HepG2 (cell line): ENCODE measurements around the gene MEGF6. TPM values are rescaled to one million over a fixed set of nuclear protein-coding genes. Genes with fewer than 3 reads are reported as not detected.

Experiments
- BCL6 ChIP-seq: IDR thresholded peaks from 2 replicates; pipeline ENCODE4 v1.6.1; 2016; ENCODE audit warnings: missing genetic modification reagents, missing compliant biosample characterization
- CHD4 ChIP-seq: fragments of 200-600 bp; sonication (generic); IDR thresholded peaks from 2 replicates; pipeline ENCODE4 v1.7.0; 2017; ENCODE audit warnings: mild to moderate bottlenecking, low read length, borderline replicate concordance
- EP300 ChIP-seq, 3 experiments: sonication (generic) in 1 of 3; formaldehyde crosslinking in 1 of 3; IDR thresholded peaks; 2 replicates each; pipeline versions ENCODE4 v1.5.1 to v1.6.1; 2011 to 2020; ENCODE audit warnings: low read depth in 2 of 3, low read length in 2 of 3, borderline replicate concordance in 1 of 3, improper control_type of control experiment in 1 of 3, mild to moderate bottlenecking in 1 of 3, missing genetic modification reagents in 1 of 3, moderate library complexity in 1 of 3
- ERF ChIP-seq: IDR thresholded peaks from 2 replicates; pipeline ENCODE4 v1.6.1; 2018; ENCODE audit warnings: missing biosample characterization, missing genetic modification reagents
- HNRNPH1 ChIP-seq: fragments of 200-400 bp; formaldehyde crosslinking; optimal IDR thresholded peaks from 2 replicates; pipeline ENCODE3; 2017; ENCODE audit warnings: mild to moderate bottlenecking, low read depth, low read length
- ISL2 ChIP-seq: sonication (generic); formaldehyde crosslinking; IDR thresholded peaks from 2 replicates; pipeline ENCODE4 v1.5.0; 2020; ENCODE audit warnings: missing genetic modification reagents
- NR2F6 ChIP-seq, 2 experiments: IDR thresholded peaks; 2 replicates each; pipeline ENCODE4 v1.6.1; 2016; ENCODE audit warnings: antibody characterized with exemption in 1 of 2, mild to moderate bottlenecking in 1 of 2
- RARA ChIP-seq: IDR thresholded peaks from 2 replicates; pipeline ENCODE4 v1.6.1; 2016; ENCODE audit warnings: missing genetic modification reagents, missing compliant biosample characterization
- SP4 ChIP-seq: sonication (generic); formaldehyde crosslinking; IDR thresholded peaks from 2 replicates; pipeline ENCODE4 v1.8.1; 2023; ENCODE audit warnings: mild to moderate bottlenecking, missing genetic modification reagents
- SSRP1 ChIP-seq: IDR thresholded peaks from 2 replicates; pipeline ENCODE4 v1.6.1; 2016; ENCODE audit warnings: control low read depth
- ZBTB7A ChIP-seq: sonication (generic); formaldehyde crosslinking; IDR thresholded peaks from 2 replicates; pipeline ENCODE4 v1.8.0; 2022; ENCODE audit warnings: mild to moderate bottlenecking, missing genetic modification reagents
- ZNF672 ChIP-seq: sonication (generic); formaldehyde crosslinking; IDR thresholded peaks from 2 replicates; pipeline ENCODE4 v1.8.1; 2022; ENCODE audit warnings: missing genetic modification reagents
- ZSCAN21 ChIP-seq: sonication (generic); formaldehyde crosslinking; IDR thresholded peaks from 2 replicates; pipeline ENCODE4 v1.8.0; 2022; ENCODE audit warnings: mild to moderate bottlenecking, missing genetic modification reagents, moderate library complexity, borderline replicate concordance
- polyA plus RNA-seq, 8 experiments: library from polyadenylated mRNA; depleted of rRNA in 3 of 8; stranded (reverse) in 7 of 8; unstranded in 1 of 8; fragments of >200 nt; fragmentation: Illumina TruSeq in 4 of 8; extraction: Trizol in 4 of 8; gene quantifications; 2 replicates each; pipeline versions ENCODE4 v1.2.1 to v1.2.3, GENCODE V29; 2011 to 2016; ENCODE audit warnings: low read depth in 4 of 8, missing spikeins in 1 of 8, mixed read lengths in 1 of 8; ENCODE audit not compliant: insufficient read depth in 1 of 8
- total RNA-seq, 5 experiments: library from RNA; depleted of rRNA; stranded (reverse); fragments of >200 nt; fragmentation: Illumina TruSeq; extraction: Trizol; gene quantifications; 2 replicates each; pipeline ENCODE4 v1.2.3, GENCODE V29; 2016; ENCODE audit warnings: low read depth in 1 of 5
- TF ChIP-seq, protein P1 (sequence below): sonication (generic); formaldehyde crosslinking; IDR thresholded peaks from 2 replicates; pipeline ENCODE4 v1.5.1; 2020; ENCODE audit warnings: mild to moderate bottlenecking, moderate library complexity, missing genetic modification reagents
- TF ChIP-seq, protein P2 (sequence below): sonication (generic); formaldehyde crosslinking; conservative IDR thresholded peaks from 2 replicates; pipeline ENCODE4 v1.8.1; 2023; ENCODE audit warnings: missing genetic modification reagents
- TF ChIP-seq, protein P3 (sequence below): sonication (generic); formaldehyde crosslinking; IDR thresholded peaks from 2 replicates; pipeline ENCODE4 v1.8.1; 2023; ENCODE audit warnings: mild to moderate bottlenecking, moderate library complexity, missing genetic modification reagents
- TF ChIP-seq, protein P4 (sequence below): IDR thresholded peaks from 2 replicates; pipeline ENCODE4 v1.6.1; 2016; ENCODE audit warnings: missing compliant biosample characterization, missing genetic modification reagents, borderline replicate concordance
- TF ChIP-seq, protein P5 (sequence below): sonication (generic); formaldehyde crosslinking; IDR thresholded peaks from 2 replicates; pipeline ENCODE4 v1.4.0; 2020; ENCODE audit warnings: missing genetic modification reagents
- TF ChIP-seq, protein P6 (sequence below): sonication (generic); formaldehyde crosslinking; IDR thresholded peaks from 2 replicates; pipeline ENCODE4 v1.8.0; 2022; ENCODE audit warnings: mild to moderate bottlenecking, missing genetic modification reagents, moderate library complexity

The MEGF6 gene
- total and polyA plus RNA-seq, 2 of the 13 experiments (the other 11 are each of a cell fraction or from before 2014, with no cell fraction given) = 1.9 TPM

DNA sequence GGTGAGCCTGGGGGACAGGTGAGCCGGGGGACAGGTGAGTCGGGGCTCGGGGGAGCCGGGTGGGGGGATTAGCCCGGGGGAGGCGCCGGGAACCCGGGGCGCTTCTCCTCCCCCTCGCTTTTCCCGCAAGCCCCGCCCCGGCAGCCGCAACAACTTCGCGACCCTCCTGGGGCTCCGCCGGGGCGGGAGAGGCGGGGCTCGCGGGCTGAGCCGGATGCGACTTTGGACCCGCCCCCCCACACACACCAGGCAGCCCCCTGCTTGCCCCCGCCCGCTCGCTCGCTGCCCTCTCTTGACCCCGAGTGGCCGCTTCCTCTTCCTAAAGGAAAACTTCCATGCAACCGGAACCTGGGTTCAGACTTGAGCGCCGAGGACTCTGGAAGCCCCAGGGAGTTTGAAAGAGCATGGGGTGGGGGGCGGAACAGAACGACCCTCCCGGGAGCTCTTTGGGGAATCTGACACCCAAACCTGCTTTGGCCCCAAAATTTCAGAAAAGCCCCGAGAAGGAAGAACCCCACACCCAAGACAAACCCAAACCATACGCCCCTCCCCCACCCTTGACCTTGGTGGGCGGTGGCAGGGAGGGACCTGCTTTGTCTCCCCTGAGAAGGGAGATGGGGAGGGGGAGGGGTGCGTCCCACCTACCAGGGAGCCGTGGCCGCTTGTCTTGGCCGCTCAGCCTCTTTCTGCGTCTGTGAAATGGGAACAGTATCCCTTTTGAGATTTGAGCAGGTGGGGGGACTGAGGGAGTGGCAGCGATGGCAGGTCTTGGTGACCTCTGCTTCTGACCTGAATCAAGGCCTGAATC, 156.3 kb downstream of the MEGF6 start (continued):
- TF ChIP-seq, protein P1, sequence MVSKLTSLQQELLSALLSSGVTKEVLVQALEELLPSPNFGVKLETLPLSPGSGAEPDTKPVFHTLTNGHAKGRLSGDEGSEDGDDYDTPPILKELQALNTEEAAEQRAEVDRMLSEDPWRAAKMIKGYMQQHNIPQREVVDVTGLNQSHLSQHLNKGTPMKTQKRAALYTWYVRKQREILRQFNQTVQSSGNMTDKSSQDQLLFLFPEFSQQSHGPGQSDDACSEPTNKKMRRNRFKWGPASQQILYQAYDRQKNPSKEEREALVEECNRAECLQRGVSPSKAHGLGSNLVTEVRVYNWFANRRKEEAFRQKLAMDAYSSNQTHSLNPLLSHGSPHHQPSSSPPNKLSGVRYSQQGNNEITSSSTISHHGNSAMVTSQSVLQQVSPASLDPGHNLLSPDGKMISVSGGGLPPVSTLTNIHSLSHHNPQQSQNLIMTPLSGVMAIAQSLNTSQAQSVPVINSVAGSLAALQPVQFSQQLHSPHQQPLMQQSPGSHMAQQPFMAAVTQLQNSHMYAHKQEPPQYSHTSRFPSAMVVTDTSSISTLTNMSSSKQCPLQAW (CRISPR knock-in tag) = 0 out of 2 replicates have a peak, but pooled peaks have one; percentile 20
- peak; percentile 13 to 69; a peak in 2 of 4 replicates for TF ChIP-seq EP300 (IDR thresholded peaks at IDR 0.05; ENCODE audit: low read depth in 2 of 2, low read length in 2 of 2)
- TF ChIP-seq EP300 (CRISPR knock-in tag; IDR thresholded peaks at IDR 0.05; ENCODE audit: borderline replicate concordance) = no peak
- TF ChIP-seq, protein P2, sequence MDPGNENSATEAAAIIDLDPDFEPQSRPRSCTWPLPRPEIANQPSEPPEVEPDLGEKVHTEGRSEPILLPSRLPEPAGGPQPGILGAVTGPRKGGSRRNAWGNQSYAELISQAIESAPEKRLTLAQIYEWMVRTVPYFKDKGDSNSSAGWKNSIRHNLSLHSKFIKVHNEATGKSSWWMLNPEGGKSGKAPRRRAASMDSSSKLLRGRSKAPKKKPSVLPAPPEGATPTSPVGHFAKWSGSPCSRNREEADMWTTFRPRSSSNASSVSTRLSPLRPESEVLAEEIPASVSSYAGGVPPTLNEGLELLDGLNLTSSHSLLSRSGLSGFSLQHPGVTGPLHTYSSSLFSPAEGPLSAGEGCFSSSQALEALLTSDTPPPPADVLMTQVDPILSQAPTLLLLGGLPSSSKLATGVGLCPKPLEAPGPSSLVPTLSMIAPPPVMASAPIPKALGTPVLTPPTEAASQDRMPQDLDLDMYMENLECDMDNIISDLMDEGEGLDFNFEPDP (CRISPR knock-in tag) = no peak
- TF ChIP-seq, protein P3, sequence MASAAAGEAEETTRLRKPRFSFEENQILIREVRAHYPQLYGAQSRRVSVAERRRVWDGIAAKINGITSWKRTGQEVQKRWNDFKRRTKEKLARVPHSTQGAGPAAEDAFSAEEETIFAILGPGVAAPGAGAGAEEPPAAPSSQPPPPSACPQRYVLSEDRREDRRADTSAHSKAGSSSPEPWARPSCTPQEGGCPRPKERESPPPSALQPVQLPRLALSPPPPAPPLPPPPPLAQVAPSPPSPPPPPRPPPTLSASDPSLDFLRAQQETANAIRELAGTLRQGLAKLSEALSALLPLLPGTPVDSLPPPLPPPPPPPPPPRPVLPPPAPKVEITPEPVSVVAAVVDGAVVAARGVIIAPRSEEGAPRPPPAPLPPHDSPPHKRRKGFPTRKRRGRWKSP (CRISPR knock-in tag) = no peak
- TF ChIP-seq, protein P4, sequence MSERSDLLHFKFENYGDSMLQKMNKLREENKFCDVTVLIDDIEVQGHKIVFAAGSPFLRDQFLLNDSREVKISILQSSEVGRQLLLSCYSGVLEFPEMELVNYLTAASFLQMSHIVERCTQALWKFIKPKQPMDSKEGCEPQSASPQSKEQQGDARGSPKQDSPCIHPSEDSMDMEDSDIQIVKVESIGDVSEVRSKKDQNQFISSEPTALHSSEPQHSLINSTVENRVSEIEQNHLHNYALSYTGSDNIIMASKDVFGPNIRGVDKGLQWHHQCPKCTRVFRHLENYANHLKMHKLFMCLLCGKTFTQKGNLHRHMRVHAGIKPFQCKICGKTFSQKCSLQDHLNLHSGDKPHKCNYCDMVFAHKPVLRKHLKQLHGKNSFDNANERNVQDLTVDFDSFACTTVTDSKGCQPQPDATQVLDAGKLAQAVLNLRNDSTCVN (CRISPR knock-in tag) = peak; percentile 66; the same call in 1 of the 2 replicates
- peak; percentile 30; the same call in 1 of the 2 replicates for TF ChIP-seq ZBTB7A
- no peak; the same call in 1 of the 2 replicates for TF ChIP-seq CHD4
- TF ChIP-seq HNRNPH1 = no peak
- peak; percentile 18; the same call in 1 of the 2 replicates for TF ChIP-seq SSRP1 (CRISPR knock-in tag)
- no peak for TF ChIP-seq SP4 (CRISPR knock-in tag)
- 0 out of 2 replicates have a peak, but pooled peaks have one; percentile 37 for TF ChIP-seq ERF (CRISPR knock-in tag)
- TF ChIP-seq ISL2 (CRISPR knock-in tag) = no peak
- peak; percentile 92 for TF ChIP-seq RARA (CRISPR knock-in tag)
- TF ChIP-seq, protein P5, sequence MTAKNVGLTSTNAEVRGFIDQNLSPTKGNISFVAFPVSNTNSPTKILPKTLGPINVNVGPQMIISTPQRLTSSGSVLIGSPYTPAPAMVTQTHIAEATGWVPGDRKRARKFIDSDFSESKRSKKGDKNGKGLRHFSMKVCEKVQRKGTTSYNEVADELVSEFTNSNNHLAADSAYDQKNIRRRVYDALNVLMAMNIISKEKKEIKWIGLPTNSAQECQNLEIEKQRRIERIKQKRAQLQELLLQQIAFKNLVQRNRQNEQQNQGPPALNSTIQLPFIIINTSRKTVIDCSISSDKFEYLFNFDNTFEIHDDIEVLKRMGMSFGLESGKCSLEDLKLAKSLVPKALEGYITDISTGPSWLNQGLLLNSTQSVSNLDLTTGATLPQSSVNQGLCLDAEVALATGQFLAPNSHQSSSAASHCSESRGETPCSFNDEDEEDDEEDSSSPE (CRISPR knock-in tag) = peak; percentile 53
- TF ChIP-seq ZNF672 (CRISPR knock-in tag) = 0 out of 2 replicates have a peak, but pooled peaks have one; percentile 43
- TF ChIP-seq NR2F6 (IDR thresholded peaks at IDR 0.05) = peak; percentile 86
- TF ChIP-seq NR2F6 (CRISPR knock-in tag; IDR thresholded peaks at IDR 0.05) = peak; percentile 92
- 0 out of 2 replicates have a peak, but pooled peaks have one; percentile 36 for TF ChIP-seq ZSCAN21 (CRISPR knock-in tag)
- TF ChIP-seq, protein P6, sequence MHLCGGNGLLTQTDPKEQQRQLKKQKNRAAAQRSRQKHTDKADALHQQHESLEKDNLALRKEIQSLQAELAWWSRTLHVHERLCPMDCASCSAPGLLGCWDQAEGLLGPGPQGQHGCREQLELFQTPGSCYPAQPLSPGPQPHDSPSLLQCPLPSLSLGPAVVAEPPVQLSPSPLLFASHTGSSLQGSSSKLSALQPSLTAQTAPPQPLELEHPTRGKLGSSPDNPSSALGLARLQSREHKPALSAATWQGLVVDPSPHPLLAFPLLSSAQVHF (CRISPR knock-in tag) = no peak
- peak; percentile 64 for TF ChIP-seq BCL6 (CRISPR knock-in tag)
